ENCODE data around the gene EFCAB9.
"Not testable (repeated sequence)": the region's sequence is repeated elsewhere in the genome, so short reads cannot be mapped to it uniquely, and the experiment has no call there.

Gene EFCAB9

DNA sequence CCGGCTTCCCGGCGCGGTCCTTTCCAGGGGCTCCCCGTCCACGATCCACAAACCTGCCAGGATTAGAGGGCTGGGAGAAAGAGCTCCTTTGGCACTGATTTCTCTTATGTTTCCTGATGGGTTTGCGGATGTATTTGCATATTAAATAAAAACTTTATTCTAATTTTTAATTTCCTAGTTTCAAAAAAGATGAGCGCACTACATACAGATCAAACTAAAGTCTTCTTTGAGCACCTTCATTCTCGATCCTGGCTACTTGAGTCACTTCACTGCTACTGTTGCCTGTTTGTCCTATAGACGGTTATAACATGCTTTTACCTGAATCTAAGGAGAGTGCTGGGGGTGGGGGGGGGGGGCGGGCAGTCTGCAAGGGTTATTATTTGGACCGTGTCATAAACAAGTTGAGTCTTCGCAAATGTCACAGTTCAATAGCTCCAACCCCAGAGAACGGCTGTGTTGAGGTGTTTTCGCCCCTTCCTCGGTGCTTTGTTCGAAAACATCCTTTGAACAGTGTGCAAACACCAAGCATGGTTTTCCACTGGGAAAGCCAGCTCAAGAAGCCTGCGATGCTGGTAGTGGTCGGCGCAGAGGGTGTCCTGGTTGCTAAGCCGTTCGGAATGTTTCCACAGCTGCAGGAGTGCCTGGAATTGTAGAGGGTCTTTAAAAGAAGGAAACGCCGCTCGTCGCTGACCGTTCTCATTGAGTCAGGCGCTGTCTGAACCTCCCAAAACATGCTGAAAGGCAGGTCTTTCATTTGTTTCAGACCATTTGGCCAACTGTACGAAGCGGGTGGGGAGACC is 4.9 kb upstream of the EFCAB9 start:
- no peak for DNase-seq (ENCODE audit: low spot score)

DNA sequence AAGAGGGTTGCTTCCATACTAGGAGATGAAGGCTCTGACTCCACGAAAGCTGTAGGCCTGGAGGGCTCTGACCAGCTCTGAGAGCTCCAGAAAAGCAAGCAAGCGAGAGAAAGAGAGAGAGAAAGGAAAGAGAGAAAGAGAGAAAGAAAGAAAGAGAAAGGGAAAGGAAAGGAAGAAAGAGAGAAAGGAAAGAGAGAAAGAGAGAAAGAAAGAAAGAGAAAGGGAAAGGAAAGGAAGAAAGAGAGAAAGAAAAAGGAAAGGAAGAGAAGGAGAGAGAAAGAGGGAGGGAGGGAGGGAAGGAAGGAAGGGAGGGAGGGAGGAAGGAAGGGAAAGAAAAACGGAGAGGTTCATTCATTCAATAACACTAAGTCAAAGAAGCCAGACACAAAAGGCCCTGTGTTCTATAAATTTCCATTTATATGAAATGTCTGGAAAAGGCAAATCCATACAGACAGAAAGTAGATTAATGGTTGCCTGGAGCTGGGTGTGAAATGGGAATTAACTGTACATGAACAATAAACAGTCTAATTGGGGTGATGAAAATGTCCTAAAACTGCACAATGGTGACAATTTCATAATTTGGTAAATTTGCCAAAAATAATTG is 4.2 kb upstream of the EFCAB9 start:
- DNase-seq (ENCODE audit: low spot score), result no peak

DNA sequence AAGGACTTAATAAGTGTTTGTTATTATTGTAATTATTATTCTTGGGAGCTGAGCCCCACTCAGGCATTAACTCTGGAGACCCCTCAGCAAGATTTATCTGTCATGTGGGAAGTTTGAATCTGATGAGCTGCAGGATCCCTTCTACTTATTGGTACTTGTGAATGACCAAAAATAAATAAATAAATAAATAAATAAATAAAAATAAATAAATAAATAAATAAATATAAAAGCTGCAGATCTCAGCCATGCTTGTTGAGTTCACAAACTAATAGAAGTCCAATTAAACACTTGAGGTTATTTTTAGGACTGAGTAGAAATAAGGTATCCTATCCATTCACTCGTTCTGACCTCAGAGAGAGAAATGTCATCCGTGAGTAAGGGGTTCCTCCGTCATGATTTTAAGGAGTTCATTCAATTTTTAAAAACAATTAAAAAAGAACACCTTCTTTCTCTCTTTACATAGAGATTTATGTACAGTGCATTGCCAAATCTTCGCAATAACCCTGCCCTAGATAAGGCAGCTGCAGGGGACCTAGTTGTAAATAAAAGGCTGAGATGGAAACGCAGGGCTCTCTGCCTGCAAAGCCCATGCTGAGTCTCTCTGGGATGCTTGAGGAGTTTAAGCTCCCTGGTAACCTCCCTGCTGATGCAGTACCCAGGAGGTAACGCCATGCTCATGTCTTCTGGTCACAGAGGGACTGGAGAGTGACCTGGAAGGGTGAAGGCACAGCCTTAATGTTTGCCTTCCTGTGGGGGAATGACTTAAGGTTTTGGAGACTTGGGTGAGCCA is 1.2 kb downstream of the EFCAB9 start:
- DNase-seq (ENCODE audit: low spot score), result no peak

DNA sequence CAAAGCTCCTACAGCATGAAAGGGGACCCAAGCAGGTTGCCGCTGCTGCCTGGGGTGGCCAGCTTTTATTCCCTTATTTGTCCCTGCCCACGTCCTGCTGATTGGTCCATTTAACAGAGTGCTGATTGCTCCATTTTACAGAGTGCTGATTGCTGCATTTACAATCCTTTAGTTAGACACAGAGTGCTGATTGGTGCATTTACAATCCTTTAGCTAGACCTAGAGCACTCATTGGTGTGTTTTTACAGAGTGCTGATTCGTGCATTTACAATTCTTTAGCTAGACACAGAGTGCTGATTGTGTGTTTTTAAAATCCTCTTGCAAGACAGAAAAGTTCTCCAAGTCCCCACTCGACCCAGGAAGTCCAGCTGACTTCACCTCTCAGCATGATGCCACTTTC is 3.8 kb downstream of the EFCAB9 start:
- DNase-seq (ENCODE audit: low spot score), result not testable (repeated sequence)

DNA sequence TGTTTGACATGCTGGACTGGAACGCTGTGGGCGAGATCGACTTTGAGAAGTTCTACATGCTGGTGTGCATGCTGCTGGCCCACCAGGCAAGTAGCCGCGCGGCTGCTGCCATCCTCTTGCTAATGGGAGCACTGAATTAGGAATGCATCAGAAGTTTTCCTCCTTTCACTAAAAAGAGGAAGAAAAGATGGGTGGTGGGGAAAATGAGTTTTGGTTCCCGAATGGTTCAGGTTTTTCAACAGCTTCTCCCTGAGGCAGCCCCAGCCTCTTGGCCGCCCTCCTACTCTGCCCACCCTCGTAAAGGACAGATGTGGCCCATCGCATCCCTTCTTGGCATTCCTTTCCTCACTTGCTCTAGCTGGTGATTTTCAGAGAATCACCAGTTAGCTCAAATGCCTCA is 5.5 kb downstream of the EFCAB9 start:
- DNase-seq (ENCODE audit: low spot score), result no peak

DNA sequence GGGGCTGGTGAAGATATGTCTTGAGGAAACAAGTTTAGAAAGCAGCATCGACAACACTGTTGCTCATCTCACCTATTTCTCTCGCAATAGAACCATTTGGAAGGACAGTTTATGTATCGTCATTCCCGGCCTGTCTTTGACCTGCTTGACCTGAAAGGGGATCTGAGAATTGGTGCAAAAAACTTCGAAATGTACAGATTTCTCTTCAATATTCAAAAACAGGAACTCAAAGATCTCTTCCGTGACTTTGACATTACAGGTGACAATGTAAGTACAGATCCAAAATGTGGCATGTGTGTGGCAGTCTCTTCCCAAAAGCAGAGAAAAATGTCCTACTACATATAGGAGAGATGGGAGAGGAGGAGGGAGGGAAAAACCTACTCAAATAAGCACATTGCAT is 6.5 kb downstream of the EFCAB9 start:
- no peak for DNase-seq (ENCODE audit: low spot score)

DNA sequence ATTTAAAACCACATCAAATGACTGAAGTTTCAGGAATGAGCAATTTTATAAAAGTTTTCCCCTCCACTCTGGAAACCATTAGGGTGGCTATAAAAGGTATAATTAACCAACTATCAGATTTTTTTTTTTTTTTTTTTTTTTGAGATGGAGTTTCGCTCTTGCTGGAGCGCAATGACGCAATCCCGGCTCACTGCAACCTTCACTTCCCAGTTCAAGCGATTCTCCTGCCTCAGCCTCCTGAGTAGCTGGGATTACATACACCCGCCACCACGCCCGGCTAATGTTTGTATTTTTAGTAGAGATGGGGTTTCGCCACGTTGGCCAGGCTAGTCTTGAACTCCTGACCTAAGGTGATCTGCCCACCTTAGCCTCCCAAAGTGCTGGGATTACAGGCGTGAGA is 12.0 kb downstream of the EFCAB9 start:
- DNase-seq (ENCODE audit: low spot score), result not testable (repeated sequence)

DNA sequence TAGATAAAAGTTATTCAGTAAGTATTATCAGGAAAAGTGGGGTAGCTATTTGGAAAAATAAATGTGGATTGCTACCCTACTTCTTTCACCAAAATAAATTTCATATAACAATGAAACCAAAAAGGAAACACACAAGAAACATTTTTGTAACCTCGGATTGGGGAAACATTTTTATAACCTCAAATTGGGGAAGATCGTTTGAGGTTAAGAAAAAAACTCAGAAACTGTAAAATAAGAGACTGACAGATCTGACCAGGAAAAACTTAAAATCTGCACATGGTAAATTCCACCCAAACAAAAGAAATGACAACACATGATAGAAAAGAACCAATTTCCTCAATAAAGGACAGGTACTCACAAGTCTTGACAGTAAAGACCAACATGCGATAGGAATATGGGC is 13.5 kb downstream of the EFCAB9 start:
- DNase-seq (ENCODE audit: low spot score), result no peak

DNA sequence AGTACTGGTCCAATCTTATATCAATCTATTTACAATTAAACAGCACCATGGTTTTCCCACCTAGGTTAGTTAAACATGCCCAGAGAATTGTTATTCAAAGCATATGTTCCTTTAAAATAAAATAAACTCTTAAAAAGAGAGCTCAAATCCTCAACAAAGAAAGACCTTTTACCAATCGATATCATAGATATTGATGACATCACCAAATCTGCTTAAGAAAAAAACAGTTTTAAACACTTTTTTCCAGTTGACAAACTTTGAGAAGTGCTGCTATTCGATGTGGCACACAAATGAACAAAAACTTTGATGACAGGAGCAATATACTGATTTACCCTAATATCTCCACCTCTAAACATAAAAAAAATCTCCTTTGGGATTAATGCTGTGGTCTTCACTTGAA is 15.7 kb downstream of the EFCAB9 start:
- no peak for DNase-seq (ENCODE audit: low spot score)

DNA sequence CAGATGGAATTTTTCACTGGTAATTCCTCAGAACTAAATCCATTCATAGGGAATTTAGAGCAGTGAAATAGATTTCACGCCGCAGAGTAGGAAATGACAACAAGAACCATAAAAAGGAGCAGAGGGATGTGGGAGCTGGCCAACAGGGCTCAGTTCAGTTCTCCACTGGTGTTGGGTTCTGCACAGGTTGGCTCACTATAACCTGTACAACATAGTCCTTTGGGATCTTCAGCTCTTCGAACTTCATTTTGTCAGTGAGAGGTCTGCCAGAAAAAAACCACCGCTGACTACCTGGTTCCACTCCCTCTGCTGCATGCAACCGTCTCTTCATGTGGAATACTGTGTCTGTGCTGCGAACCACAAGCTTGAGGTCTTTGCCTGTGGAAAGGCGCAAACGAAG is 17.7 kb downstream of the EFCAB9 start:
- DNase-seq (ENCODE audit: low spot score), result no peak

DNA sequence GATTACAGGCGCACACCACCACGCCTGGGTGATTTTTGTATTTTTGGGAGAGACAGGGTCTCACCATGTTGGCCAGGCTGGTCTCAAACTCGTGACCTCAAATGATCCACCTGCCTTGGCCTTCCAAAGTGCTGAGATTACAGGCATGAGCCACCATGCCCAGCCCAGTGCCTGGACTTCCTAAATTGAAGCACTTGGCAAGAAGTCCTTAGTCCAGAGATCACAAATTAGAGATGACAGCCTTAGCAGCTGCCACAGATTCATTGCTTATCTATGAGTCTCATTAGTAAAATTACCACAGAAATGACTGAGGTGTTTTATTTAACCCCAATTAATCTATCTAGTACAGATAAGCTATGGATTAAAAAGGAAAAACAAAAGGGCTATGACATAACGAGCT is 19.2 kb downstream of the EFCAB9 start:
- DNase-seq (ENCODE audit: low spot score), result no peak

DNA sequence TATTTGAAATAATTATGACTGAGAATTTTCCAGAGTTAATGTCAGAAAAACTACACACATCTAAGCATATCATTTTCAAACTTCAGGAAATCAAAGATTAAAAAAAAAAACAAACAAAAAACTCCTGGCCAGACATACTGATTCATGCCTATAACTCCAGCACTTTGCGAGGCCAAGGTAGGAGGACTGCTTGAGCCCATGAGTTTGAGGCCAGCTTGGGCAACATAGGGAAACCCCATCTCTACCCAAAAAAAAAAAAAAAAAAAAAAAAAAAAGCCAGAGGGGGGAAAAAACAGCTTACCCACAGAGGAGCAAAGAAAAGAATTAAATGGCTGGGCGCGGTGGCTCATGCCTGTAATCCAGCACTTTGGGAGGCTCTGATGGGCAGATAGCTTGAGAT is 22.4 kb downstream of the EFCAB9 start:
- DNase-seq (ENCODE audit: low spot score), result no peak

DNA sequence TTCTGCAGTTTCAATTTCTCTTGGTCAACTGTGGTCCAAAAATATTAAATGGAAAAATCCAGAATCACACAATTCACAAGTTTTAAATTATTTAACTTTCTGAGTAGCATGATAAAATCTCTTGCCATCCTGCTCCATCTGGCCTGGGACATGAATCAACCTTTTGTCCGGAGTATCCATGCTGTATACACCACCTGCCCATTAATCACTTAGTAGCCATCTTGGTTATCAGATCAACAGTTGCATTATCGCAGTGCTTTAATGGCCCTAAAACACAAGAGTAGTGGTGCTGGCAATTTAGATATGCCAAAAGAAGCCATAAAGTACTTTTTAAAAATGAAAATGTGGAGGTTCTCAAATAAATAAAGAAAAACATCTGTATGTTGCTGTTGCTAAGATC is 25.3 kb downstream of the EFCAB9 start:
- no peak for DNase-seq (ENCODE audit: low spot score)

DNA sequence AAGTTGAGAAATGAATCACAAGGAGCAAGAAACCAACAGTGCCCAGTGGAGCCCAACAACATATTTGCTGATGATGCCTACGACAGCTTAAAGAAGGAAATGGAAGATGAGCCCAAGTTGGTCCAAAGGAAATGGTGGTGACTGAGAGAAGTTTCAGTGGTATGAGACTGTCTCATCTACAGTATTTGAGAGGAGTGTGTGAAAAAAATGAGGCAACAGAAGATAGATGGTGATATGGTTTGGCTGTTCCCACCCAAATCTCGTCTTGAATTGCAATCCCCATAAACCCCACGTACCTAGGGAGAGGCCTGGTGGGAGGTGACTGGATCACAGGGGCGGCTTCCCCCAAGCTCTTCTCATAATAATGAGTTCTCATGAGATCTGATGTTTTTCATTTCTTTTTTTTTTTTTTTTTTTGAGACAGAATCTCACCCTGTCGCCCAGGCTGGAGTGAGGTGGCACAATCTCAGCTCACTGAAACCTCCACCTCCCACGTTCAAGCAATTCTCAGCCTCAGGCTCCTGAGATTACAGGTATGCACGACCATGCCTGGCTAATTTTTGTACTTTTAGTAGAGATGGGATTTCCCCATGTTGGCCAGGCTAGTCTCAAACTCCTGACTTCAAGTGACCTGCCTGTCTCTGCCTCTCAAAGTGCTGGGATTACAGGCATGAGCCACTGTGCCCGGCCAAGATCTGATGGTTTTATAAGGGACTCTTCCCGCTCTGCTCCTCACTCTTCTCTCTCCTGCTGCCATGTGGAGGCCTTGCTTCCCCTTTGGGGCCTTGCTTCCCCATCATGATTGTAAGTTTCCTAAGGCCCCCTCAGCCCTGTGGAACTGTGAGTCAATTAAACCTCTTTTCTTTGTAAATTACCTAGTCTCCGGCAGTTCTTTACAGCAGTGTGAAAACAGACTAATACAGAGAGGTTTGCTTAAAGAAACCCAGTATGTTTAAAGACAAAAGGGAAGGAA is 30.2 kb downstream of the EFCAB9 start:
- DNase-seq (ENCODE audit: low spot score), result no peak

DNA sequence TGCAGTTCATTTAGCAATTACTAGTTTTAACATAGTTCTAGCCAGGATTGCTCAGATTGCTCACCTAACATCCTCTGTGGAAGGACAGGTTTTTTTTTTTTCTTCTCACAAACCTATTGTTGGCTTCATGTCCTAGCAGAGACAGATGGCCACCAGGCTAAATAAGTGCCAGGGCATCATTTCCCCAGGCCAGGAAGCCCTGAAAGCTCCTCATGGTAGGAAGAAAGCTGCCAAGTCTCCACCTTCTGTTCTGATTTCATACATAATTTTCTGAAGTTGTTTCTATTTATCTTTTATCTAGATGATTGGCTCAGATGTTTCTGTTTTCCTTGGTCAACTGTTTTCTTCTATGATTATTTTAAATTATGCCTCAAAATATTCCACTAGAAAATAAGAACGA is 31.0 kb downstream of the EFCAB9 start:
- DNase-seq (ENCODE audit: low spot score), result no peak

DNA sequence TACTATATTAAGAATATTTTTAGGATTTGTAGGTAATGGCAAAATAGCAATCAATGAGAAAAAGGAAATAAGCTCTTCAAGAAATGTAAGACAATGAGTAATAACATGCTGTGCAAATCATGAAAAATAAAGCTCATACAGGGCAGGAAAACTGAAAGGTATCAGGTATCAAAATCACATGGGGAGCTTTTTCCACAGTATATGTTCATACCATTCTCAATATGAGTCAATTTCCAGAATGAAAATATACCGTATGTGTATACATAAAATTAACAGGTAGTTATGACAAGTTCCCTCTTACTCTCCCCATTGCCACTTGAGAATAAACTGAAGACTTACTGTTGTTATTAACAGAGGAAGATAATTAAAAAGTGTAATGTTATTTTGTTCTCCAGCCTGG is 35.9 kb downstream of the EFCAB9 start:
- DNase-seq (ENCODE audit: low spot score), result no peak

DNA sequence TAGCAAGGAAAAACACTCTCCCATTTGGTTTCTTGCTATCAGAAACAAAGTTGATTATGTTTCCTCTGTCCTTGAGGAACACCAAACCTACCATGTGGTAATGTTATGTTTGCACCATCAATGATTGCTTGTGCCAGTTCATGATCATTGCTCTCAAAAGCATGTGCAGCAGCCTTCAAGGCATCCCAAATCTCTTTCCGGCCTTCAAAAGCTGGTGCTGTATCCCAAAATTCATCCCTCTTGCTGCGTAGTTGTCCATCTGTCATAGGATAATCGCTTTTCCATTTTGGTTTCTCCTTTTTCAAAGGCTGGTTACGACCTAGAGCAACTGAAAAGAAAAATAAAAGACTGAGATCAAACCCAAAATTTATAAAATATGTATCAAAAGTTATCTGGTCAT is 40.1 kb downstream of the EFCAB9 start:
- DNase-seq (ENCODE audit: low spot score), result no peak

DNA sequence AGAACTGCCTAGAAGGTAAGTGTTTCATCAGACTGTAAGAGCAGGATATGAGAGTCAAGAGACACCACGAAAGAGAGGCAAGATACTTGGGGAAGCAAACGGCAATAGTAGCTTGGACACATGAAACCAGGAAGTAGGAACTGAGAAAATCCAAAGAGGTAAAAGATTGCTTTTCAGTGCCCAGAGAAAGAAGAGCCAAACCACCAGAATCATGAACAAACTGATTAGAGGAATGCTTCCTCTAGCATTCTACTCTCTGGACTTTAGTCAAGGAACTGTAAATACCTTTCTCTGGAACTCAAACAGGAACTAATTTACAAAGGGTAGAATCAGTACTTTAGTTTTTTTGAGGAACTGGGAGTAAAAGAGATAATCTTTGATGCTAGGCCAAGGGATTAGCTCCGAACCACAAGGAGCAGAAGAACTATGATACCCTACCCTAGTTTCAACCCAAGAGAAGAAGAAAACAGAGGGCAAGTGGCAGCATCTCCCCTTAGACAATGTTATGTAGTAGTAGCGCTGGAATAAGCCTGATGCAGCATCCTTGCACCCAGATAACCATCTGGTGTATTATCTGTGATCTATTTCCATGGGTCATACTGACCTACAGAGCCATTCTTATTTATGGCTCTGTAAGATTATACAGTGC is 41.3 kb downstream of the EFCAB9 start:
- no peak for DNase-seq (ENCODE audit: low spot score)

DNA sequence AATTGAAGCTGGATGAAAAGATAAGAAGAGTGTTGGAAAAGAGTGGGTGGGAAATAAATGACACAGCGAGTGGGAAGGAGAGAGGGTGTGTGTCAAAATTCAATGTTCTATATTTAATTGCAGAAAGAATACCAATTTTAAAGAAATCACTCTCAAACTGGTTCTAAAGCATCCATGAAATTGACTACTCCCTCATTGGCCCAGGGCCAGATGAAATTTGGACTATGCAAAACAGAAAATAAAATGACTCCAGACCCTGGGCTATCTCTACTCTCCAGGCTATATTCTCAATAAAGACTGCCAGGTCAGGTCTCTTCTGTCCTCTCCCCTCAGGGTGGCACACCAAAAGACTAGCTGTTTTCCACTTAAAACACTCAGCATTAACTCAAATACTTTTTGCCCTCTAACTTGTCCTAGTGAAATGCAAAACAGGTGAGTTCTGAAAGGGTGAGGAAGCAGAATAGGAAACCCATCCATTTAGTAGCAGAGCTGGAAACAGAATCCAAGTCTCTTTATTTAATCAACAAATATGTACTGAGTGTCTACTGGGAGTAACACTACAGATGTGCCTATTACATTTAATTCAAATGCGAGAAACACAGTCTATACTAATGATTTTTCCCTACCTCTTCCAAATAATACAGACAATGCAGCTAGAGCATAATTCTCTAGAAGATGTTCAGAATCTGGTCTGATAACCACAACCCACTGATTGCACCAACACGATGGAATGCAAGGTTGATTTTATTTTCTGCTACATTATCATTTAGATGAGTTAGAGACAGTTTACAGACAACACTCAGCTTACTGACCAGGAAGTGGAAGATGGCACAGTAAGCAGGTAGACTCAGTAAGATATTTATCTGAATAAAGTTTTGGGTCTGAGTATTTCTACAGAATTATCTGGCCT is 42.1 kb downstream of the EFCAB9 start:
- DNase-seq (ENCODE audit: low spot score), result no peak

DNA sequence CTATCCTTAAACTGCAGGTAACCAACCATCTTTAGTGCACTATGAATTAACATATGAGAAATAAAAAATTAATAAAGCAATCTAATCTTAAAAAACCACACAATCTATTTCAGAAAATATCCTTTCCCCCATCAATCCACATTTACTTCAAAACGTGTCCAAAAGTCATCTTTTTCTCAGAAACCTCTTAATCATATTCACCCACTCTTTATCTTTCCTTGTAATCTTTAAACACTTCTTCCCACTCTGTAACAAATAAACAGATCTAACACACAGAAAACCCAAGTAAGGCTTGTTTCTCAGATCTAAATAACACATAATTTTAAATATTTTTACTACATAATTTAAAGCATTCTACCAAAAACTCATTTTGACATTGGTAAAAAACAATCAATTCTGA is 44.4 kb downstream of the EFCAB9 start:
- peak; percentile 11 for DNase-seq (ENCODE audit: low spot score)

All from CD4-positive, alpha-beta T cell treated with Interleukin-2 at 100 ng/mL for 4 hours (primary cell).